Ureter (tissue), 1 donor: ENCODE results near the gene KCNK10. TPM values are rescaled to one million over a fixed set of nuclear protein-coding genes. Genes with fewer than 3 reads are reported as not detected.
"Not testable (repeated sequence)": the region's sequence is repeated elsewhere in the genome, so short reads cannot be mapped to it uniquely, and the experiment has no call there.

Experiments used
- DNase-seq: peaks from one replicate; pipeline ENCODE4 v3.0.0-alpha.2; 2020; ENCODE audit warnings: low spot score
- total RNA-seq: library from RNA; stranded (reverse); gene quantifications from one replicate; pipeline ENCODE4 v1.2.4, GENCODE V29; 2023
- donor health status: DM: yes; HTN: yes; CAD: no.

Gene KCNK10
- total RNA-seq, 1 donor from 2014 or later, result not detected

- no peak for DNase-seq
Measured at GRCh38 chr14:88269806-88270420, 53.2 kb downstream of the KCNK10 start.

GRCh38 chr14:88266474-88266873 is 56.6 kb downstream of the KCNK10 start:
- DNase-seq, result no peak

GRCh38 chr14:88264116-88264515 is 59.0 kb downstream of the KCNK10 start:
- no peak for DNase-seq

- not testable (repeated sequence) for DNase-seq
Measured at GRCh38 chr14:88261302-88261701, 61.8 kb downstream of the KCNK10 start.

- DNase-seq, result no peak
Measured at GRCh38 chr14:88258021-88258420, 65.0 kb downstream of the KCNK10 start.

- no peak for DNase-seq
Measured at GRCh38 chr14:88256997-88257950, 65.8 kb downstream of the KCNK10 start.

GRCh38 chr14:88255798-88256197 is 67.3 kb downstream of the KCNK10 start:
- no peak for DNase-seq

GRCh38 chr14:88255196-88255595 is 67.9 kb downstream of the KCNK10 start:
- DNase-seq, result no peak

- DNase-seq, result no peak
Measured at GRCh38 chr14:88252498-88252897, 70.6 kb downstream of the KCNK10 start.

- DNase-seq, result no peak
Measured at GRCh38 chr14:88251650-88252049, 71.4 kb downstream of the KCNK10 start.

- no peak for DNase-seq
Measured at GRCh38 chr14:88249266-88249665, 73.8 kb downstream of the KCNK10 start.

- DNase-seq, result no peak
Measured at GRCh38 chr14:88248606-88249005, 74.5 kb downstream of the KCNK10 start.

- DNase-seq, result no peak
Measured at GRCh38 chr14:88247228-88247627, 75.8 kb downstream of the KCNK10 start.

GRCh38 chr14:88245321-88245720 is 77.7 kb downstream of the KCNK10 start:
- no peak for DNase-seq

- DNase-seq, result no peak
Measured at GRCh38 chr14:88243946-88244345, 79.1 kb downstream of the KCNK10 start.

- no peak for DNase-seq
Measured at GRCh38 chr14:88242446-88242845, 80.6 kb downstream of the KCNK10 start.

- DNase-seq, result no peak
Measured at GRCh38 chr14:88241810-88242209, 81.3 kb downstream of the KCNK10 start.

GRCh38 chr14:88234442-88234841 is 88.6 kb downstream of the KCNK10 start:
- DNase-seq, result no peak

- DNase-seq, result no peak
Measured at GRCh38 chr14:88233915-88234314, 89.2 kb downstream of the KCNK10 start.

- no peak for DNase-seq
Measured at GRCh38 chr14:88232771-88233170, 90.3 kb downstream of the KCNK10 start.

- DNase-seq, result no peak
Measured at GRCh38 chr14:88231603-88232002, 91.5 kb downstream of the KCNK10 start.

- DNase-seq, result no peak
Measured at GRCh38 chr14:88229428-88229827, 93.6 kb downstream of the KCNK10 start.
